ENCODE data around the gene DOC2A. TPM values are rescaled to one million over a fixed set of nuclear protein-coding genes. Genes with fewer than 3 reads are reported as not detected.

Gene DOC2A
- total RNA-seq, 1 experiment from 2014 or later, result 4.1 TPM

DNA sequence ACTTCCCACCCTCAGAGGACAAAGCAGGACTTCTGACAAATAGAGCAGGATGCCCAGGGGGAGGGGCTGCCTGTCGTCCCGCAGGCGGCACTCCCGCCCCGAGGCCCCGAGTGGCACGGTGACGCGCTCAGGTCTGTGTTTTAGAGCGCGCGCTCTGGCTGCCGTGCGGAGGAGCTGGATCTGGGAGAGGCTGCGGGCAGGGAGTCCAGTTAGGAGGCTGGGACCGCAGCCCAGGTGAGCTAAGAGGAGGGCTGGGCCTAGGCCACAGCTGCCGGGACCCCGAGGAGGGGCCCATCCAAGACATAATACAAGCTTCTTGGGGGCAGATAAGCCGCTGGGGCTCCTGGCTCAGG lies 6.4 kb downstream of the DOC2A start:
- Histone ChIP-seq H3K36me3 (replicated peaks; ENCODE audit: control insufficient read depth, insufficient read depth, low read length) (peaks cover 2% of the 10 kb centered on the region), H3K4me3 (ENCODE audit: insufficient read depth, low read depth, low read length) (no peak overlapping the region), H3K27me3 (ENCODE audit: control insufficient read depth, insufficient read depth, low read length) (peaks cover 2% of the 10 kb centered on the region)
- peak; percentile 71 for DNase-seq

GRCh38 chr16:30003670-30004423 lies 7.0 kb downstream of the DOC2A start:
- Histone ChIP-seq H3K27me3 (ENCODE audit: control insufficient read depth, insufficient read depth, low read length) (no peaks in the 10 kb centered on the region; the same call in 1 of the 2 replicates), H3K36me3 (replicated peaks; ENCODE audit: control insufficient read depth, insufficient read depth, low read length) (peaks cover 2% of the 10 kb centered on the region), H3K4me3 (ENCODE audit: insufficient read depth, low read depth, low read length) (no peak overlapping the region)
- DNase-seq, result no peak

- Histone ChIP-seq H3K36me3 (replicated peaks; ENCODE audit: control insufficient read depth, insufficient read depth, low read length) (peaks cover 2% of the 10 kb centered on the region), H3K4me3 (ENCODE audit: insufficient read depth, low read depth, low read length) (no peak overlapping the region), H3K27me3 (ENCODE audit: control insufficient read depth, insufficient read depth, low read length) (no peaks in the 10 kb centered on the region)
- no peak for DNase-seq
Measured at GRCh38 chr16:30002614-30003346, 8.0 kb downstream of the DOC2A start.

- Histone ChIP-seq H3K36me3 (replicated peaks; ENCODE audit: control insufficient read depth, insufficient read depth, low read length) (peaks cover 2% of the 10 kb centered on the region), H3K27me3 (ENCODE audit: control insufficient read depth, insufficient read depth, low read length) (no peaks in the 10 kb centered on the region), H3K4me3 (ENCODE audit: insufficient read depth, low read depth, low read length) (no peak overlapping the region)
- DNase-seq, result peak; percentile 91
Measured at GRCh38 chr16:30000735-30001631, 9.8 kb downstream of the DOC2A start.

DNA sequence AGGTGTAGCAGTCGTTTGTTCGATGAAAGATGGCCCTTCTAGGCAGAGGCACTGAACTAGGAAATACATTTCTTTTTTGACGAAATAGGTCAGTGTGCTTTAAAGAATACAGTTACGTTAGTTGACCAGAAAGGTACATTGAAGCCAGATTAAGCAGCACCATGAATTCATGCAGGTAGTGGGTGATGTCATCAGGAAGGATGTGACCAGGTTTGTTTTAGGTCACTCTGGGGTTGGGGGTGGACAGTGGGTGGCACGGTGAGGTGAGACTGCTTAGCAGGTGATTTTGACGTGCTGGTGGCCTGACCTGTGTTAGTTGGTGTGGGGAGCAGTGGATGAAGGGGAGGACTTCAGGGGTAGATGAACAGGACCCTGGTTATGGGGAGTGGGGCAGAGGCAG lies 11.2 kb downstream of the DOC2A start:
- Histone ChIP-seq H3K36me3 (replicated peaks; ENCODE audit: control insufficient read depth, insufficient read depth, low read length) (peaks cover 2% of the 10 kb centered on the region), H3K4me3 (ENCODE audit: insufficient read depth, low read depth, low read length) (no peak overlapping the region), H3K27me3 (ENCODE audit: control insufficient read depth, insufficient read depth, low read length) (no peaks in the 10 kb centered on the region)
- no peak for DNase-seq

- Histone ChIP-seq H3K4me3 (ENCODE audit: insufficient read depth, low read depth, low read length) (peak overlapping the region; percentile 81), H3K27me3 (ENCODE audit: control insufficient read depth, insufficient read depth, low read length) (no peaks in the 10 kb centered on the region), H3K36me3 (replicated peaks; ENCODE audit: control insufficient read depth, insufficient read depth, low read length) (peaks cover 3% of the 10 kb centered on the region)
- no peak for DNase-seq
Measured at GRCh38 chr16:29996766-29997250, 14.0 kb downstream of the DOC2A start.

- Histone ChIP-seq H3K36me3 (replicated peaks; ENCODE audit: control insufficient read depth, insufficient read depth, low read length) (peaks cover 3% of the 10 kb centered on the region), H3K27me3 (ENCODE audit: control insufficient read depth, insufficient read depth, low read length) (no peaks in the 10 kb centered on the region)
- DNase-seq, result peak; percentile 100
Measured at GRCh38 chr16:29995911-29996765, 14.7 kb downstream of the DOC2A start, which contains the start of gene INO80E. Gene INO80E, plus strand, starts transcription at chr16:29996241. Its CDS starts 70 bp downstream, at chr16:29996311.

GRCh38 chr16:29995324-29995910 lies 15.4 kb downstream of the DOC2A start, which contains the start of gene HIRIP3:
Gene HIRIP3, minus strand, starts transcription at chr16:29995617. Its CDS starts 12 bp downstream, at chr16:29995605.
- peak; percentile 95 for DNase-seq
- Histone ChIP-seq H3K4me3 (ENCODE audit: insufficient read depth, low read depth, low read length) (peak within 1 kb of the TSS; percentile 81), H3K36me3 (replicated peaks; ENCODE audit: control insufficient read depth, insufficient read depth, low read length) (peaks cover 4% of the 10 kb centered on the region), H3K27me3 (ENCODE audit: control insufficient read depth, insufficient read depth, low read length) (no peaks in the 10 kb centered on the region)

More at GRCh38 chr16:29995911-29996765, 14.7 kb downstream of the DOC2A start, which contains the start of gene INO80E:
- peak within 1 kb of the TSS; percentile 81 for H3K4me3 ChIP-seq (ENCODE audit: insufficient read depth, low read depth, low read length)

DNA sequence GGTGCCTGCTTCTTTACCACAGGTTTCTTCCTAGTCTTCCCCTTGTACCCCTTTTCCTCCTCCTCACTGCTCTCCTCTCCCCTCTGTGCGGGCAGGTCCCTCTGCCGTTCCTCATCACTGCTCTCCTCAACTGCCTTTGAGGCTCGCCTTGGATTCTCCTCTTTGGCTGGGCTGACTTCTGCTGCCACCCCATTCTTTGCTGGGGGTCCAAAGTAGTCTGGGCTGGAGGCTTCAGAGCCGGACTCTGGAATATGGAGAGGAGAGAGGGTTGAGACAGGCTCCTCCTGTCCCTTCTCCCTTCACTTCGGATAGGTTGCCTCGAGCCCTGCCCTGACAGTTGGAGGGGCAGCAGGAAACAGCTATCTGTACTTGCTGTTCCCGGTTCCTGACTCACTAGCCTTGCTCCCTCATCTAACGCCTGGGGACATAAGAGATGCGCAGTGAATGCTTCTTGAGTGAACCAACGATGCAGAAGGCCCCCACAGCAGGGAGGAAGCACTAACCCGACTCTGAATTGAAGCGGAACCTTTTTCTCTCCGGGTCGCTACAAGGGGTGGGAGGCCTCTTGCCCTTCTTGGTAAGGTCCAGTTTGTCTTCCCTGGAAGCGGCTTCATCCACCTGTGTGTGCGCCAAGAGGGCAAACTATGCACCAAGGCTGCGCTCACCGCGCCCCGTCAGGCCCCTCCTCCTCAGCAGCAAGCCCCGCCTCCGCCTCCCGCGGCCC lies 16.1 kb downstream of the DOC2A start:
- no peaks in the 10 kb centered on the region for H3K27me3 ChIP-seq (ENCODE audit: control insufficient read depth, insufficient read depth, low read length)
- DNase-seq, result peak; percentile 98
- peak overlapping the region; percentile 81 for H3K4me3 ChIP-seq (ENCODE audit: insufficient read depth, low read depth, low read length)
- H3K36me3 ChIP-seq (replicated peaks; ENCODE audit: control insufficient read depth, insufficient read depth, low read length), result peaks cover 4% of the 10 kb centered on the region

DNA sequence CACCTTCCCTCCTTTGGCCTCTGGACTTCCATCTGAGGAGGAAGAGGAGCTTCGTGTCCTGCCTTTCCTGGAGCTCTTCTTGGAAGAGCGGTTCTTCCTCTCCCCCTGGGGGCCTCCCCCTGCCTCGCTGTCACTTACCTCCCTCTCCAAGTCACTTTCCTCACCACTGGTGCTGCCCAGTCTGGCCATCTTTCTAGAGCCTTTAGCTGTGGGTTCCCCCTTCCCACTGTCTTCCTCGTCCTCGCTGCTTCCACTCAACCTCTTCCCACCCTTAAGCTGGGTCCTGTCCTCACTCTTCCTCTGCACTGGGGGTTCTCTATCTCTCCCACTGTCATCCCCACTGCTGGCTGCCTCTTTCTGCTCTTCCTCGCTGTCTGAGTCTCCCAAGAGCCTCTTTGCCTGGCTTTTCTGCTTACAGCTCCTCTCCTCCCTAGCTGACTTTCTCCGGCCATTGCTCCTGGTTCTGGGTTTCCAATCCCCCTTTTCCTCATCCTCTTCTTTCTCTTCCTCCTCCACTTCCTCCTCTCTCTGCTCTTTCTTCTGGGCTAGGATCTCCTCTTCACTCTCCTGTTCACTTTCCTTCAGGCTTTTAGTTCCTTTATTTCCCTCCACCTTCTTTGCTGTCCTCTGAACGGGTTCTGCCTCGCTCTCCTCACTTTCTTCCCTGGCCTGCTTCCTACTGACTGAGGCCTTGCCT lies 16.8 kb downstream of the DOC2A start:
- Histone ChIP-seq H3K4me3 (ENCODE audit: insufficient read depth, low read depth, low read length) (no peak overlapping the region), H3K27me3 (ENCODE audit: control insufficient read depth, insufficient read depth, low read length) (no peaks in the 10 kb centered on the region), H3K36me3 (replicated peaks; ENCODE audit: control insufficient read depth, insufficient read depth, low read length) (peaks cover 4% of the 10 kb centered on the region)
- DNase-seq, result no peak

DNA sequence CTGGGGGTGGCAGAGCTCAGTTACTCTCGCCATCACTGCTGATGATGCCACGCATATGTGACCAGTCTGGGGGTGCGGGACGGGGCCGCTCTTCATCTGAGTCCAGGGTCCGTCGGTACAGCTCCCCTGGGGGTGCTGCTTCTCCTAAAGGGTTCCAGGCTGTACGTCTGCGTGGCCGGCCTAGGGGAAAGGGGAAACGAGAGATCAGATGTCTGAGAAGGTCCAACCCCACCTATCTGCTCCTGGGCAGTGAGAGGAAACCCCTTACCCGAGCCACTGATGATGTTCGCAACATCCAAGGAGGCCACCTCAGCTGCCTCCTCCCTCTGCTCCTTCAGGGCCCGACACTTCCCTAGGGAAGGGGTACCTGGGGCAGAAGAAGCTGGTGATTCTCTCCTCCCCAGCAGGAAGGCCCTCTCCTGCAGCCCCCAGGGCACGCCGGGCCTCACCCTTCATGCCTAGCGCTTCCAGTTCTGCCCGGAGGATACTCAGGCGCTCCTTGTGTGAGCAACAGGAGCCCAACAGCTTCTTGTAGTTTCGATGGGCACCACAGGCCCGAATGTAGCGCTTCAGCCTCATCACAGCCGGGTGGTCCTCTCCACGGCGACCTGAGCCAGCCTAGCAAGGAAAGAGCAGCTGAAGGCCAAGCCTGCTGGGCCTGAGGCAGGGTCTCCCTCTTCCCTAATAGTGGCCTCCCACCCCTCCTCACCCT lies 17.5 kb downstream of the DOC2A start:
- DNase-seq, result no peak
- H3K36me3 ChIP-seq (replicated peaks; ENCODE audit: control insufficient read depth, insufficient read depth, low read length), result peaks cover 4% of the 10 kb centered on the region
- H3K27me3 ChIP-seq (ENCODE audit: control insufficient read depth, insufficient read depth, low read length), result no peaks in the 10 kb centered on the region
- no peak overlapping the region for H3K4me3 ChIP-seq (ENCODE audit: insufficient read depth, low read depth, low read length)
